Neural progenitor cell (in vitro differentiated cells): ENCODE data around the gene GNMT.

Source experiments
- CTCF ChIP-seq: fragments of 200-600 bp; sonication (generic); IDR thresholded peaks from 2 replicates; pipeline ENCODE4 v1.5.1; 2017; ENCODE audit warnings: antibody characterized with exemption, mild to moderate bottlenecking
- EZH2phosphoT487 ChIP-seq: fragments of 200-600 bp; sonication (generic); IDR thresholded peaks from 2 replicates; pipeline ENCODE4 v1.6.1; 2017; ENCODE audit warnings: antibody characterized with exemption

- no peak for TF ChIP-seq EZH2phosphoT487
- no peak for TF ChIP-seq CTCF
These were observed 8.2 kb upstream of the GNMT start for GRCh38 chr6:42952389-42952788.
